K562 (cell line): Measurements from ENCODE around the gene CYBRD1. TPM values are rescaled to one million over a fixed set of nuclear protein-coding genes. Genes with fewer than 3 reads are reported as not detected.

Source experiments
- ATAC-seq: fragments of 200-7000 bp; cut with Tn5 transposase; 3 replicates; pipeline ENCODE4 v1.9.1; 2020; ENCODE audit warnings: moderate library complexity
- BruUV-seq: library from RNA; stranded (reverse); fragments of 400-500 nt; replicated peaks from 2 replicates; lab custom pipeline; 2021; lab: Mats Ljungman, UMichigan
- CTCF ChIA-PET: fragments of 300-600 bp; formaldehyde crosslinking; extraction: SDS; loops from one replicate; lab custom pipeline; 2021; ENCODE audit warnings: low intra/inter-chr PET ratio; lab: Yijun Ruan, JAX
- POLR2A ChIA-PET: fragments of 300-600, 350-650 bp; sonication (Branson Sonifier 250); formaldehyde crosslinking; extraction: SDS; loops from one replicate; lab custom pipeline; 2021; ENCODE audit warnings: antibody characterized with exemption, inconsistent platforms; lab: Yijun Ruan, JAX
- DNase-seq, 4 experiments: peaks; one replicate each; pipeline versions ENCODE4 v3.0.0 to v3.0.0-alpha.2; 2011 to 2018; ENCODE audit warnings: low spot score in 3 of 4, mixed read lengths in 3 of 4; ENCODE audit errors: extremely low read depth in 1 of 4
- FAIRE-seq: peaks from 2 replicates; lab custom pipeline; 2011; peaks lifted over from hg19 to GRCh38; lab: Jason Lieb, UNC
- H2AFZ ChIP-seq: 2 replicates; pipeline ENCODE4 v1.6.0; 2011; ENCODE audit warnings: low read depth, low read length, control low read depth, inconsistent platforms
- H3K27ac ChIP-seq: fragments of 200-600 bp; 3 replicates; pipeline ENCODE4 v1.8.0; 2011; ENCODE audit warnings: low read depth, mild to moderate bottlenecking, control low read depth, inconsistent platforms, low read length, moderate library complexity, mixed read lengths; ENCODE audit errors: extremely low read depth
- H3K27me3 ChIP-seq, 2 experiments: fragments of 300-600 bp in 1 of 2; 2 replicates in 1 of 2; 3 replicates in 1 of 2; pipeline versions ENCODE4 v1.6.0 to v1.8.0; 2011; ENCODE audit warnings: inconsistent platforms in 2 of 2, low read length in 2 of 2, mild to moderate bottlenecking in 1 of 2, mixed read lengths in 1 of 2, moderate library complexity in 1 of 2; ENCODE audit not compliant: control insufficient read depth in 2 of 2, insufficient read depth in 2 of 2
- H3K36me3 ChIP-seq: fragments of 300-600 bp; 3 replicates; pipeline ENCODE4 v1.8.0; 2011; ENCODE audit warnings: mild to moderate bottlenecking, low read length, inconsistent platforms; ENCODE audit not compliant: control insufficient read depth, insufficient read depth
- H3K4me1 ChIP-seq, 2 experiments: fragments of 200-600 bp in 1 of 2; replicated peaks in 1 of 2; 2 replicates in 1 of 2; 3 replicates in 1 of 2; pipeline versions ENCODE4 v1.5.1 to v1.8.0; 2011; ENCODE audit warnings: inconsistent platforms in 2 of 2, low read length in 2 of 2, mild to moderate bottlenecking in 1 of 2, mixed read lengths in 1 of 2, moderate library complexity in 1 of 2; ENCODE audit not compliant: control insufficient read depth in 2 of 2, insufficient read depth in 2 of 2
- H3K4me2 ChIP-seq: 2 replicates; pipeline ENCODE4 v1.6.1; 2011; ENCODE audit warnings: low read length, control low read depth, inconsistent platforms, mixed read lengths; ENCODE audit not compliant: insufficient read depth
- H3K4me3 ChIP-seq: fragments of 200-600 bp; sonication (generic), shearing (Covaris generic); 2 replicates; pipeline ENCODE4 v1.5.1; 2016; ENCODE audit warnings: control low read depth, inconsistent platforms
- H3K79me2 ChIP-seq: fragments of 200-600 bp; 3 replicates; pipeline ENCODE4 v1.8.0; 2011; ENCODE audit warnings: low read length, inconsistent platforms; ENCODE audit not compliant: control insufficient read depth, insufficient read depth
- H3K9ac ChIP-seq, 2 experiments: 2 replicates each; pipeline versions ENCODE4 v1.6.0 to v1.6.1; 2011; ENCODE audit warnings: low read depth in 2 of 2, low read length in 2 of 2, control low read depth in 1 of 2, inconsistent platforms in 1 of 2, mild to moderate bottlenecking in 1 of 2, mixed read lengths in 1 of 2; ENCODE audit not compliant: insufficient read depth in 1 of 2
- H3K9me1 ChIP-seq: one replicate; pipeline ENCODE4 v1.6.0; 2011; ENCODE audit warnings: inconsistent platforms, mild to moderate bottlenecking, low read length, moderate library complexity; ENCODE audit not compliant: control insufficient read depth, insufficient read depth
- H3K9me3 ChIP-seq: replicated peaks from 2 replicates; pipeline ENCODE4 v1.5.1; 2011; ENCODE audit warnings: low read depth, low read length, inconsistent platforms; ENCODE audit not compliant: control insufficient read depth, insufficient read depth
- H4K20me1 ChIP-seq: replicated peaks from 2 replicates; pipeline ENCODE4 v1.6.1; 2011; ENCODE audit warnings: low read length, inconsistent platforms, mixed read lengths; ENCODE audit not compliant: control insufficient read depth, insufficient read depth
- ARID1B ChIP-seq: fragments of 450-650 bp; IDR thresholded peaks from 2 replicates; pipeline ENCODE4 v1.6.1; 2016; ENCODE audit warnings: antibody characterized with exemption, mild to moderate bottlenecking, inconsistent platforms
- CHD2 ChIP-seq: IDR thresholded peaks from 2 replicates; pipeline ENCODE4 v1.6.1; 2011; ENCODE audit warnings: low read depth, low read length
- E2F3 ChIP-seq: fragments of 250-450 bp; sonication (Bioruptor Pico); IDR thresholded peaks from 2 replicates; pipeline ENCODE4 v1.4.0; 2020; ENCODE audit warnings: mild to moderate bottlenecking
- FOSL1 ChIP-seq: fragments of 200-800 bp; sonication (Bioruptor generic); conservative IDR thresholded peaks from 2 replicates; pipeline ENCODE4 v1.6.1; 2016; ENCODE audit warnings: missing genetic modification characterization, missing compliant biosample characterization
- HMG20B ChIP-seq: fragments of 250-450 bp; sonication (Bioruptor Pico); IDR thresholded peaks from 2 replicates; pipeline ENCODE4 v1.5.0; 2021; ENCODE audit warnings: mild to moderate bottlenecking
- JUND ChIP-seq, 2 experiments: IDR thresholded peaks; 2 replicates in 1 of 2; 3 replicates in 1 of 2; pipeline ENCODE4 v1.6.1; 2011; ENCODE audit warnings: borderline replicate concordance in 2 of 2, low read depth in 2 of 2, low read length in 2 of 2, improper control_type of control experiment in 1 of 2, missing biosample characterization in 1 of 2, missing genetic modification characterization in 1 of 2, missing genetic modification reagents in 1 of 2
- KDM1A ChIP-seq, 2 experiments: fragments of 450-650 bp; IDR thresholded peaks; 2 replicates each; pipeline ENCODE4 v1.6.1; 2016; ENCODE audit warnings: mild to moderate bottlenecking in 2 of 2
- KHSRP ChIP-seq: fragments of 450-650 bp; IDR thresholded peaks from 2 replicates; pipeline ENCODE4 v1.6.1; 2017
- MAFF ChIP-seq: IDR thresholded peaks from 2 replicates; pipeline ENCODE4 v1.6.1; 2012; ENCODE audit warnings: low read length, improper control_type of control experiment
- MBD1 ChIP-seq: fragments of 250-450 bp; sonication (Bioruptor Pico); IDR thresholded peaks from 2 replicates; pipeline ENCODE4 v1.8.0; 2022; ENCODE audit warnings: inconsistent platforms
- MEIS2 ChIP-seq: fragments of 450-650 bp; IDR thresholded peaks from 2 replicates; pipeline ENCODE4 v1.6.1; 2014; ENCODE audit warnings: mild to moderate bottlenecking; ENCODE audit not compliant: partially characterized antibody
- NELFE ChIP-seq: IDR thresholded peaks from 2 replicates; pipeline ENCODE4 v1.6.1; 2011; ENCODE audit warnings: mild to moderate bottlenecking; ENCODE audit not compliant: insufficient read depth, insufficient read length
- PCBP2 ChIP-seq: fragments of 200-400 bp; formaldehyde crosslinking; IDR thresholded peaks from 2 replicates; pipeline ENCODE4 v1.6.1; 2018; ENCODE audit warnings: low read length, low read depth, mild to moderate bottlenecking, moderate library complexity; ENCODE audit not compliant: poor library complexity, severe bottlenecking
- RCOR1 ChIP-seq, 2 experiments: IDR thresholded peaks; 2 replicates each; pipeline ENCODE4 v1.6.1; 2012; ENCODE audit warnings: low read depth in 2 of 2, low read length in 2 of 2, borderline replicate concordance in 1 of 2, improper control_type of control experiment in 1 of 2
- TRIM25 ChIP-seq: fragments of 450-650 bp; IDR thresholded peaks from 2 replicates; pipeline ENCODE4 v1.7.0; 2016; ENCODE audit warnings: borderline replicate concordance
- WGBS: fragments of 100-300 bp; shearing (Covaris generic); methylation state at CpG from one replicate; pipeline ENCODE4 v1.1.6; 2016; ENCODE audit warnings: low coverage, mixed read lengths; ENCODE audit not compliant: insufficient coverage; ENCODE audit errors: missing lambda C conversion rate; 5-methylcytosine and 5-hydroxymethylcytosine counted together
- in situ Hi-C: fragments of 300-500 bp; cut with MboI; formaldehyde crosslinking; loops from 4 replicates; pipeline ENCODE4 v1.15.0; 2018; ENCODE audit warnings: inconsistent platforms, mixed read lengths
- intact Hi-C: fragments of 100-400 bp; cut with micrococcal nuclease; formaldehyde crosslinking; loops from 2 replicates; pipeline ENCODE4 v1.14.2; 2022
- polyA plus RNA-seq, 8 experiments: library from polyadenylated mRNA; depleted of rRNA in 4 of 8; stranded (reverse) in 5 of 8; unstranded in 3 of 8; fragments of >200 nt; fragmentation: Nextera tagmentation in 2 of 8; fragmentation: Illumina TruSeq in 1 of 8; extraction: Ambion mirVana in 2 of 8; extraction: Trizol in 1 of 8; gene quantifications; 2 replicates each; pipeline versions ENCODE4 v1.2.1 to v1.2.3, GENCODE V29; 2011 to 2014; ENCODE audit warnings: inconsistent platforms in 1 of 8, missing spikeins in 1 of 8
- total RNA-seq, 7 experiments: library from RNA; depleted of rRNA in 6 of 7; stranded (reverse); fragments of >200 nt in 6 of 7; fragmentation: Illumina TruSeq in 2 of 7; extraction: Trizol in 2 of 7; gene quantifications; 2 replicates each; pipeline versions ENCODE4 v1.2.1 to v1.2.3, GENCODE V29; 2011 to 2021; ENCODE audit warnings: low replicate concordance in 1 of 7

The CYBRD1 gene
- total and polyA plus RNA-seq, 9 of the 15 experiments (the other 6 are each of a cell fraction or from before 2014, with no cell fraction given), result 9.6 to 22.4 (median 15.6) TPM

- TF ChIP-seq E2F3 (CRISPR knock-in tag), result no peak
- TF ChIP-seq, all 486 proteins: peak for 0
These were observed 46.3 kb upstream of the CYBRD1 start (continued) for GRCh38 chr2:171475979-171476378.

- in situ Hi-C loops, result no loop called here
These were observed 43.9 kb upstream of the CYBRD1 start for GRCh38 chr2:171478345-171478744.

More at GRCh38 chr2:171478345-171478744, 43.9 kb upstream of the CYBRD1 start:
- no peaks in the 10 kb centered on the region for H3K79me2 ChIP-seq
- H3K9ac ChIP-seq, result no peak overlapping the region
- peaks cover 91% of the 10 kb centered on the region for H3K36me3 ChIP-seq
- DNase-seq (no peak), FAIRE-seq (peak; percentile 19), ATAC-seq (no peak)
- no peak overlapping the region for H2AFZ ChIP-seq
- CTCF ChIA-PET, result no interaction called here
- H4K20me1 ChIP-seq, result no peaks in the 10 kb centered on the region
- no peaks in the 10 kb centered on the region for H3K9me3 ChIP-seq
- no peaks in the 10 kb centered on the region for H3K9me1 ChIP-seq
- 9% methylated on average over 1 of the region's 1 CpG for WGBS
- H3K4me1 ChIP-seq, result no peaks in the 10 kb centered on the region
- intact Hi-C loops, result no loop called here
- H3K4me2 ChIP-seq, result no peak overlapping the region
- BruUV-seq, result no TSS peak
- H3K4me3 ChIP-seq, result no peak overlapping the region
- no peak overlapping the region for H3K27ac ChIP-seq
- no peaks in the 10 kb centered on the region for H3K27me3 ChIP-seq
- TF ChIP-seq ARID1B (peak; percentile 27; the same call in 1 of the 2 replicates), PCBP2 (no peak), JUND (IDR thresholded peaks at IDR 0.05; ENCODE audit: borderline replicate concordance, low read depth, low read length) (peak; percentile 54; the same call in 1 of the 2 replicates), JUND (tag; IDR thresholded peaks at IDR 0.05; ENCODE audit: borderline replicate concordance, low read depth, low read length) (no peak; the same call in 2 of the 3 replicates), FOSL1 (tag) (peak; percentile 84), MAFF (no peak), HMG20B (CRISPR knock-in tag) (no peak), RCOR1 (IDR thresholded peaks at IDR 0.05; ENCODE audit: borderline replicate concordance in 1 of 2, low read depth in 2 of 2, low read length in 2 of 2) (peak in 1 of 2 experiments; percentile 35; a peak in 1 of 4 replicates), TRIM25 (no peak), NELFE (no peak), KHSRP (no peak), MEIS2 (peak; percentile 6), MBD1 (no peak), CHD2 (no peak), KDM1A (IDR thresholded peaks at IDR 0.05) (peak; percentile 32 to 34; a peak in 1 of 4 replicates)
- TF ChIP-seq, all 486 proteins: peak for 6
- POLR2A ChIA-PET, result interaction anchor here (1.0 kb wide), 1 partner anchor 14 kb away, joined by 3 read pairs; no protein-coding TSS in a partner anchor
